ENCODE results near the gene AFAP1L1. TPM values are rescaled to one million over a fixed set of nuclear protein-coding genes. Genes with fewer than 3 reads are reported as not detected.

Gene AFAP1L1
- total RNA-seq, 1 experiment from 2014 or later, result 6.4 TPM

DNA sequence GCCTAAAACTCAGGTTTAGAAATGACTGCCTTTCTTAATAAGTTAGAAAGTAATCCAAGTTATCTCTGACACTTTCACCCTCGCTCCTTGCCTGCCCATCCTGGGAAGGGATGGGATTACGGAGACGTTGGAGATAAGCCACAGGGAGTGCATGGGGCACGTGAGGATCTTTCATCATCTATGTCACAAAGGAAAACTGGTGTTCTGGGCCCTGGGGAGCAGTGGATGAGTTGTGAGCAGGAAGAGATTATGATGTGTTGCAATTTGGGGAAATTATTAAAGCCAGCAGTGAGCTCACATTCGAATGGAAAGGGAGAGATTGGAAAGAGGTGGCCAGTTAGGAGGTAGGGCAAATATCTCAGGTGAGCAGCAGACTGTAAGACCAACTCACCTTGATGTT is 12.8 kb downstream of the AFAP1L1 start:
- peak; percentile 57 for DNase-seq (ENCODE audit: low read depth)

GRCh38 chr5:149285153-149285552 is 13.5 kb downstream of the AFAP1L1 start:
- no peak for DNase-seq (ENCODE audit: low read depth)

GRCh38 chr5:149288436-149288835 is 16.8 kb downstream of the AFAP1L1 start:
- DNase-seq (ENCODE audit: low read depth), result no peak

DNA sequence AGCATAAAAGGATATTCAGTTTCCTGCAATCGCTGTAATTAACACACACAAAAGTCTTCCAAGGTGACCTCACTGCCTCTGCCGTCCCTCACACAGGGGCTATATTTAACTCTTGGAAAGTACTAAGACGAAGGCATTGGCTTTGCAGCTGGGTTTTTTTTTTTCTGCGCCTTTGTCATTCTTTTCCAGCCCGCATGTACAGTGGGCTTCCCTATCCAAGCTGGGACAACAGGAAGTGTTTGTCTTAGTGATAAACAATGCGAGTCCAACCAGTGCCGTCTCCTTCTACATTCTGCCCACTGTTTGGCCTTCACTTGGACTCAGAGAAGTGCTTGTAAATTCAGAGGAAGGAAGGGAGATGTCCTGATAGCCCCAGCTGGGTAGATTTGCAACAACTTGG is 17.6 kb downstream of the AFAP1L1 start:
- no peak for DNase-seq (ENCODE audit: low read depth)

- DNase-seq (ENCODE audit: low read depth), result no peak
These were observed 23.5 kb downstream of the AFAP1L1 start for GRCh38 chr5:149294872-149295829.

GRCh38 chr5:149297340-149298025 is 25.8 kb downstream of the AFAP1L1 start:
- DNase-seq (ENCODE audit: low read depth), result no peak

DNA sequence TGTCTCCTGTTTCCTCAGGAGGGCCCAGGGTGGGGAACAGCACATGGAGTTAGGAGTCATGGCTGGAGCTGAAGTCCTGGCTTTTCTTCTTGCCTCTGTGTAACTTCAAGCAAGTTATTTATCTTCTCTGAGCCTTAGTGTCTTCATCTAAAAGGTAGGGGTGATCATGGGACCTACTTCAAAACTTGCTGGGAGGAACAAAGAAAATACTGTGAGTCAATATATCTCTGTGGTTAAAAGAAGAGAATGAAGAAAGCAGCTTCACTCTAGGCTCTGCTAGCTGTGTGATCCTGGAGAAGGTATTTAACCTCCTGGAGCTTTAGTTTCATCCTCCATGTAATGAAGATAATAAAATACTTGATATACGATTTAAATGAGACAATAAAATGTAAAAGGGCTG is 26.5 kb downstream of the AFAP1L1 start:
- no peak for DNase-seq (ENCODE audit: low read depth)

DNA sequence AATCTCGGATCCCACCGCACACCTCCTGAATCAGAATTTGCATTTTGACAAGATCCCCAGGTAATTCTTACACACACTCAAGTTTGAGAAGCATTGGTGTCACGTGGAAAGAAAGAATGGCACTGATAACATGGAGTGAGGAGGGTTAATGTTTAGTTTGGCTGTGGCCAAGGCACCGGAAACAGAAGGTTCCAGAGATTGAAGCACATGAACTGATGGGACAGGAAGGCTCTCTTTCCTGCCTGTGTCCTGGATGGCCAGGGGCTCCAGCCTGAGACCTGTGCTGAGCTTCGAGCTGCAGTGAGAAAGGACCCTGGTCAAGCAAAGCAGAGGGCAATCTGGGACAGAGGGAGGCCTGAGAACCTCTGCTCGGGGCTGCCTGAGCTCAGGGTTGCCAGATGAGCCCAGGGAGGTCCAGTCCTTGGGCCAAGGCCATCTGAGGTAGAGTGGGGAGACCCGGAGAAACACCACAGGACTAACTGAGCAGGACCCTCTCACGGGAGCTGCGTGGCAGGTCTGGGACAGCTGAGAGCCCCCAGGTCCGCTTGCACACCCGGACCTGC is 27.3 kb downstream of the AFAP1L1 start:
- no peak for DNase-seq (ENCODE audit: low read depth)

GRCh38 chr5:149299451-149300054 is 27.9 kb downstream of the AFAP1L1 start:
- no peak for DNase-seq (ENCODE audit: low read depth)

GRCh38 chr5:149300441-149300840 is 28.8 kb downstream of the AFAP1L1 start:
- no peak for DNase-seq (ENCODE audit: low read depth)

DNA sequence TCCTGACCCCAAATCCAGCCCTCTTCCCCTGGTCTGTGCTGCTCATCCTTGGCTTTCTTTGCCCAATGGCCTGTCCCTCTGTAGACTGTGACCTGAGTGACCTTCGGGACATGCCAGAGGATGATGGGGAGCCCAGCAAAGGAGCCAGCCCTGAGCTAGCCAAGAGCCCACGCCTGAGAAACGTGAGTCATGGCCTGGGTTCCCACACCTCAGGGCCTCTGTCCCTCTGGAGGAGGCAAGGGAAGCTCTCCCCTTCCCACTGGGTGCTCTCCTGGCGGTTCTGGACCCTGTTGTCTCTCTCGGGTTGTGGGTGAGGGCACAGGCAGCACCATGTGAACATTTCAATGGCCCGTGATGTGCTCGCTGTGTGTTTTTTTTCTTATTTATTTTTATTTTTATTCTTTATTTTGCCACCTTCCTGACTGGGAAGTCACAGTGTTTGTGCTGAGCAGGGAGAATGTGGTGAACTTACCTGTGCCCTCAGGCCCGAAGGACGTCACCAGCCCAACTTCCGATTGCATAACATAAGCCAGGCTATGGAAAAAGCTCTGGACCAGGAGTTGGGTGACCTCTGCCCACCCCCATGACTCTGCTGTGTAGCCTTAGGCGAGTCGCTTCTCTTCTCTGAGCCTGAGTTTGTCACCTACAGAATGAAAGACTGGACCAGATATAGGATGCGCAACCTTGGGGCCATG is 29.5 kb downstream of the AFAP1L1 start:
- no peak for DNase-seq (ENCODE audit: low read depth)

DNA sequence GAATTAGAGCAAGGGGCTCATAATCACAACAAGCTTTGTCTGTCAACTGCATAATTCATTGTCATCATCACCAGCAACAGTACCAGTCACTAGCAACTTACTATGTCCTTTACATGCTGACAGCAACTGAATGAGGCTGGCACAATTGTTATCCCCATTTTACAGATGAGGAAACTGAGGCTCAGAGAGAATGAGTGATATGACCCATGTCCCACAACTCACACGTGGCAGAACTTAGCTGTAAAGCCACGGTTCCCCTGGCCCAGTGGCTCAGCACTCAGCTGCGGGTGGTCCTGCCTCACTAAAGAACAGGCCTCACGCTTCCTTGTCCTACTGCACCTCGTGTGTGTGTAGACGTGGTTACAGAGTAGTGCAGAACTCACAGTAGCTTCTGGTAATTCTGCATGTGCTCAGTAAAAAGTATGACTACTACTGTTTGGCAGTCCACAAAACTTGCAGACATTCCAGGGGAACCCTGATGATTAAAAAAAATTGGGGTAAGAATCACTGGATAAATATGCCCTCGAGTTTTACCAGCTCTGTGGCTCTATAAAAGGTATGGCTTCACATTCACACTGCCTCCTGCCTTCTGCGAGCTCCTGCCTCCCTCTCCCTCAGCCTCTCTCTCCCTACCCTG is 30.2 kb downstream of the AFAP1L1 start:
- peak; percentile 28 for DNase-seq (ENCODE audit: low read depth)

GRCh38 chr5:149302641-149303040 is 31.0 kb downstream of the AFAP1L1 start:
- no peak for DNase-seq (ENCODE audit: low read depth)

GRCh38 chr5:149303210-149303609 is 31.6 kb downstream of the AFAP1L1 start:
- DNase-seq (ENCODE audit: low read depth), result no peak

GRCh38 chr5:149304195-149305078 is 32.8 kb downstream of the AFAP1L1 start:
- no peak for DNase-seq (ENCODE audit: low read depth)

GRCh38 chr5:149309354-149309753 is 37.7 kb downstream of the AFAP1L1 start:
- DNase-seq (ENCODE audit: low read depth), result no peak

- no peak for DNase-seq (ENCODE audit: low read depth)
These were observed 38.8 kb downstream of the AFAP1L1 start for GRCh38 chr5:149310488-149310887.

DNA sequence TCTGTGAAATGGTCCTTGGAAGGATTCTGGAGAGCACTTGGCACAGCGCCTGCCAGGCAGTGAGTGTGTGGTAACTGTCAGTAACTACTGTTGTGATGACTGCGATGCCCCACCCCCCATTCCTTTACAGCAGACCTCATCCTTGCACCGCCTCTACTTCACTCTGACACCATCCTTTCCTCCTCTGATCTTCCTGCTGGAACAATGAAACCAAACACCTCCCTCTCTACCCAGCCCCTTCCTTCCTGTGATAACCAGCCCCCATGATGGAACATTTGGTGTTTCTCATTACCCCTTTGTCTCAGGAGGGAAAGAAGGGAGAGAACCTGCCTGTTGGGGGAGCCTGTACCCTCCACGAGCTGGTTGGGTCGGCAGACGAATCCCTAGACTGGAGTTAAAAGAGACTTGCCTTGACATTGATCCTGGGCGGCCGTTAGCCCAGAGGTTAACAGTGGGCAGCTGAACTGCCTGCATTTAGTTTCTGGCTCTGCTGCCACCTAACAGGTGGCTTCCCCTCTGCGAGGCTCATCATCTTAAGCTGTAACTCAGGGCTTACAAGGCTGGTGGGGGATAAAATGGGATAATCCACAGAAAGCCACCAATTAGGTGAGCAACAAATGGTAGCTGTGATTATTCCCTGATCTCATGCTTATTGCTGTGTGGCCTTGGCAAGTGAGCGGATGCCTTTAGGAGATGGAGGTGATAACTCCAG is 39.4 kb downstream of the AFAP1L1 start:
- no peak for DNase-seq (ENCODE audit: low read depth)

GRCh38 chr5:149313151-149313841 is 41.6 kb downstream of the AFAP1L1 start:
- DNase-seq (ENCODE audit: low read depth), result no peak

Measured in LHCN-M2 (cell line).